ENCODE measurements around the gene CDH8.

CDH8 gene

DNA sequence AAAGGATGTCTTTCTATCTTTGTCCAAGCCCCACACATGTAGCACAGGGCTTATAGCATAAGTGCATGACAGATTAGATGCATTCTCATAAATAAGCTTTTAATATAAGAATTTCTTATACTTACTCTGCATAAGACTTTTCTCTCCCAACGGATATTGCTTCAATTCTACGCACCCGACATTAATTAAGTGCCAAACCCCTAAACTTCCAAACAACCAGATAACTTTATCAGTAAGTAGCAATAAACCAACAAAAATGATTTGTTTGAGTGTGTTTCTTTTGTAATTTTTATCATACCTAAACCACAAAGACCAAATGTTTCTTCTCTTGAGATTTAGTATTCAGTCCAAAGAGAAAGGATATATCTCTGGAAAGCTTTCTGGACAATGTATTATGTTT lies 391.5 kb downstream of the CDH8 start:
- DNase-seq (ENCODE audit: low read depth): no peak

DNA sequence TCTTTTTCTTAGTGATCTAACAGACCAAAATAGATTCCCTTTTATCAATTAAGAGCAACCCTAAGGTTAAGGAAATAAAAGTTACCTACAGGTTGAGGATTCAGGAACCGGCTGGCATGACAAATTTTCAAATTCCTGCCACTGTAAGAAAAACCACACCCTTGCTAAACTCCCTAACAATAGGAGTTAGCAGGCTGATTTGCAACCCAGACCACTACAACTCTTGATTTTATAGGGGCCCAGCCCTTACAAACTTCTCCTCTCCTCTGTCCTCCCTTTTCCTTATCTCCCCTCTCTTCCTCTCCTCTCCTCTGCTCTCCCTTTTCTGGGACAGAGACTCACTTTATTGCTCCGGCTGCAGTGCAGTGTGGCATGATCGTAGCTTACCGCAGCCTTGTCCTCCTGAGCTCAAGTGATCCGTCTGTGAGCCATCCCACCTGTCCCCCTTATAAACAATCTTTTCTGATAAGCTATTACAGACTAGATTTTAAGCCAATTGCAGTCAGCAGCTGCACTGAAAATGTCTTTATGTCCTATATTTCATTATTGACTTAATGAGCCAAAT lies 418.9 kb downstream of the CDH8 start:
- DNase-seq (ENCODE audit: low read depth): no peak

DNA sequence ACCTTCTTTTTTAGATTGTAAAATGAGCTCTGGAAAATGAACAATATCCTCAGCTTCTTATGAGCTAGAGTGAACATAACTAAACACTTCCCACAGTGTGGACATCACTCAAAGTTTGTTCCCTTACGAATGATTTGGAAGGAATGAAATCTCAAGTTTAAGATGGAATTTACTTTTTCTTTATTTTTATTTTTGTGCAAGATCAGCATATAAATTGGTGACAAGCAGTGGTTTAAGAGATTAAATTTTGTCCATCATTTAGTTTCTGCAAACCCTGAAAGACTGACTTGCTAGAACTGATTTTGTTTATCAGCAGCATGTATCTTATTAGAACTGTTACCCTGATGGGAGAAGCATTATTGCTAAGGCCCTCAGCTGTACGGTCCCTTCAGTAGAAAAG lies 420.1 kb downstream of the CDH8 start:
- no peak for DNase-seq (ENCODE audit: low read depth)

DNA sequence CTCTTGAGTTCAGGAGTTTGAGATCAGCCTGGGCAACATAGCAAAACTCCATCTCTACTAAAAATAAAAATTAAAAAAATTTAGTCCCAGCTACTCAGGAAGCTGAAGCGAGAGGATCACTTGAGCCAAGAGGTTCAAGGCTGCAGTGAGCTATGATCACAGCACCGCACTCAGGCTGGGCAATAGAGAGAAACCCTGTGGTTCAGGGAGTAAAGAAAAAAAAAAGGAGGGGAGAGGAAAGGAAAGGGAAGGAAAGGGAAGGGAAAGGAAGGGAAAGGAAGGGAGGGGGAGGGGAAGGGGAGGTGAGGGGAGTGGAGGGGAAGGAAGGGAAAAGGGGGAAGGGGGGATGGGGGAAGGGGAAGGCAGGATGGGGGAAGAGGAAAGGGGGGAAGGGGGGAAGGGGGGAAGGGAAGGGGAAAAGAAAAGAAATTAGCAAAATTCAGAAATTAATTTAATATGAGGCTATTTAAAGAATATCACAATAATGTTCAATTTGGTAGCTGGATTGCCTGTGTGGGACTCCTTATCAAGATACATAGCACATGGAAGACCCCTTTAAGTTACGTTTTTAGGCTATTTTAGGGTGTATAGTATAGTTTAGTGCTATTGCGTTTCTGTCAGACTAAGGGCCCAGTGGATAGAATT lies 424.3 kb downstream of the CDH8 start:
- no peak for DNase-seq (ENCODE audit: low read depth)

DNA sequence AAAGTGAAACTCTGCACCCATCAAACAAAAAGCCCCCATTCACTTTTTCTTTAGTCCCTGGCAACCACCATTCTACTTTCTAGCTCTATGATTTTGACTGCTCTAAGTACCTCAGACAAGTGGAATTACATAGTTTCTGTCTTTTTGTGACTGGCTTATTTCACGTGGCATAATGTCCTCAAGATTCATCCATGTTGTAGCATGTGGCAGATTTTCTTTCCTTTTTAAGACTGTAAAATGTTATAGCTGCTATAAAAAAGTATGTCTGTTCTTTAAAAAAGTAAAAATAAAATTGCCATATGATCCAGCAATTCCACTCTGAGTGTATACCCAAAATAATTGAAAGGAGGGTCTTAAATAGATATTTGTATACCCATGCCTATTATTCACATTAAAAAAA lies 429.7 kb downstream of the CDH8 start:
- DNase-seq (ENCODE audit: low read depth): no peak

Data from stimulated activated CD4-positive, alpha-beta T cell treated with anti-CD3 and anti-CD28 coated beads, Interleukin-2, amount 100 ng/mL, for 4 hours (primary cell).